G401.6 (cell line): ENCODE results near the gene BPIFB6.

Experiments
- FAIRE-seq: peaks from 2 replicates; lab custom pipeline; 2012; peaks lifted over from hg19 to GRCh38; lab: Jason Lieb, UNC

The BPIFB6 gene, protein sequence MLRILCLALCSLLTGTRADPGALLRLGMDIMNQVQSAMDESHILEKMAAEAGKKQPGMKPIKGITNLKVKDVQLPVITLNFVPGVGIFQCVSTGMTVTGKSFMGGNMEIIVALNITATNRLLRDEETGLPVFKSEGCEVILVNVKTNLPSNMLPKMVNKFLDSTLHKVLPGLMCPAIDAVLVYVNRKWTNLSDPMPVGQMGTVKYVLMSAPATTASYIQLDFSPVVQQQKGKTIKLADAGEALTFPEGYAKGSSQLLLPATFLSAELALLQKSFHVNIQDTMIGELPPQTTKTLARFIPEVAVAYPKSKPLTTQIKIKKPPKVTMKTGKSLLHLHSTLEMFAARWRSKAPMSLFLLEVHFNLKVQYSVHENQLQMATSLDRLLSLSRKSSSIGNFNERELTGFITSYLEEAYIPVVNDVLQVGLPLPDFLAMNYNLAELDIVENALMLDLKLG

DNA sequence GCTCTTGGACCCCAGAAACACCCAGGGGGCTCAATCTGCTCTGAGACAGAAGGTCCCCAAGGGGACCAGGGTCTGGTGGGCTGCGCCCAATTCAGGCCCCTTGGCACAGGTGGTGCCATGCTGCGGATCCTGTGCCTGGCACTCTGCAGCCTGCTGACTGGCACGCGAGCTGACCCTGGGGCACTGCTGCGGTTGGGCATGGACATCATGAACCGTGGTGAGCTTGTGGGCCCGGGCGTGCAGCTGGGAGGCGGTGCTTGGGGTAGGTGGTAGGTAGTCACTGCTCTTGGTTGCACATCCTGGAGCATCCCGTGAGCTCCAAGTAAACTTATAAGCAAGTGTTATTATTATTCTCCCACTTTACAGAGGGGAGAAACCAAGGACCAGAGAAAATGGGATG, at the start of gene BPIFB6:
TSS of gene BPIFB6 (plus strand) at position 118 of the 400 bp plus-strand sequence. CDS start at position 118, 0 bp downstream.
- FAIRE-seq = no peak

DNA sequence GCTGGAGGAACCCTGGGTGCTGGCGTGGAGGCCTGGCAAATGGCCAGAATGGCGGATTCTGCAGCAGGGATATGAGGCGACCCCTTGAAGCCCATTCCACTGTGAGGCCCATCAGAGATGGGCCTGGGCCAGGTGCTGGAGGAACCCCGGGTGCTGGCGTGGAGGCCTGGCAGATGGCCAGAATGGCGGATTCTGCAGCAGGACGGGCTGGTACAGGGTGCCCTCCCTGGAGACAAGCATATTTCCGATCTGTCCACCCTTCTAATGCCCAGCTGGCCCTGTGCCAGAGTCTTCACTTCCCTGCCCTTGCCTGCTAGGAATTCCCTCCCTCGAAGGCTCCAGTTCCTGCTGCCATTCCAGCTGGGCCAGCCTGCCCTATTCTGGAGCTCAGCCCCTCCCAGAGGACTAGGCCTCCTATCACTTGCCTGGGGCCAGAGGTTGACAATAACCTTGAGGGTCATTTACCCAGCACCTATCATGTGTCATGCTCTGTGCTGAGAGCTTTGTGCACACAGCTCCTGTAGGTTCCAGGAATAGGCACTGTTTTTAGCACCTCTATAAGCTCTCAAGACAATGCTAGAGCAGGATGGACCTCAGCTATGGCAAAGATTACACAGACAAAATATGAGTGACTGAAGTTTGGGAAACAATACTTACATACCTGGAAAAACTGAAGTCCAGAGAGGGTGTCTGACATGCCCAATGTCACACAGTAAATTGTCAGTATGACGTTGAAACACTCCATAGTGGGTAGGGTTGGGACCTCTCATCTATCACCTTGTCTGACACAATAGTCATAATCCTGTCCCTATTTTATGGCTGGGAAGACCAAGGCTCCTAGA, 48.6 kb upstream of the BPIFB6 start:
- FAIRE-seq = no peak

DNA sequence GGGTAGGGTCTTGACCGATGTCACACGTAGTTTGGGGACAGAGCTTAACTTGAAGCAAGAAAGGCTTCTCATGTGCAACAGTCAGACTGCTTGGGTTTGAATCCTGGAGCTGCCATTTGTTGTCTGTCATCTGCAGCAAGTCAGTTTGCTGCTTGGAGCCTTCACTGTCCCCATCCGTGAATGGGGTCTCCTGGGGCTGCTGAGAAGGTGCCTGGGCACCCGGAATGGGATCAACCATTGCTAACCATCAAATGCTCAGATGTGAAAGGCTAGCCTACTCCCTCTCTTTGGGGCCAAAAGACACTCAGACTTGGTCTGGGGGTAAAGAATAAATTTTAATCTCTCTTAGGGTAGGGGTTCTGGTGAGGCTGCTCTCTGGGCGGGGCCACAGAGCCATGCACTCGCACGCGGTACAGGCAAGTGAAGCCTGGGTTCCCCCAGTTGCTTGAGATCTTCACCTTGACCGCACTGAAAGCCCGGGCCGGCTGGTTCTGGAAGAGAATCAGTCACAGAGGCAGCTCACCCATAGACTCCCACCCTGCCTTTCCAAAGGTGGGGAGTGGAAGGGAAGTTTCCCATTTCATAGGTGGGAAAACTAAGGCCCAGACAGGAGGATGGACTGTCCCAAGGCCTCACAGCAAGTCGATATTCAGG, 47.9 kb upstream of the BPIFB6 start:
- no peak for FAIRE-seq

DNA sequence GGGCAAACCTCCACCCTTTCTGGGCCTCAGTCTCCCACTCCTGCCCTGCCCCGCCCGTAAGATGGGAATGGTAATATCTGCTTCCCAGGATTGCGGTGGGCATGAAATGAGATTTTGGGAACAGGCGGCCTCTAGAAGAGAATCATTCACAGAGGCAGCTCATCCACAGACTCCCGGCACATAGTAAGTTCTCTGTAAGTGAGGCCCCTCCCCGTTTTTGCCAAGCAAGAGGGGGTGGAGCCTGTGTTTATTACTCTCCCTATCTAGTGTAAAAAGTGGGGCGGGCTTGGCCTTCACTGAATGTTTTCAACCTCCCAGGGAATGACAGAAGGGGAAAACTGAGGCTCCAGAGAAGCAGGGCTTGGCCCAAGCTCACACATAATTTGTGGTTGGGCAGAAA, 47.3 kb upstream of the BPIFB6 start:
- no peak for FAIRE-seq

DNA sequence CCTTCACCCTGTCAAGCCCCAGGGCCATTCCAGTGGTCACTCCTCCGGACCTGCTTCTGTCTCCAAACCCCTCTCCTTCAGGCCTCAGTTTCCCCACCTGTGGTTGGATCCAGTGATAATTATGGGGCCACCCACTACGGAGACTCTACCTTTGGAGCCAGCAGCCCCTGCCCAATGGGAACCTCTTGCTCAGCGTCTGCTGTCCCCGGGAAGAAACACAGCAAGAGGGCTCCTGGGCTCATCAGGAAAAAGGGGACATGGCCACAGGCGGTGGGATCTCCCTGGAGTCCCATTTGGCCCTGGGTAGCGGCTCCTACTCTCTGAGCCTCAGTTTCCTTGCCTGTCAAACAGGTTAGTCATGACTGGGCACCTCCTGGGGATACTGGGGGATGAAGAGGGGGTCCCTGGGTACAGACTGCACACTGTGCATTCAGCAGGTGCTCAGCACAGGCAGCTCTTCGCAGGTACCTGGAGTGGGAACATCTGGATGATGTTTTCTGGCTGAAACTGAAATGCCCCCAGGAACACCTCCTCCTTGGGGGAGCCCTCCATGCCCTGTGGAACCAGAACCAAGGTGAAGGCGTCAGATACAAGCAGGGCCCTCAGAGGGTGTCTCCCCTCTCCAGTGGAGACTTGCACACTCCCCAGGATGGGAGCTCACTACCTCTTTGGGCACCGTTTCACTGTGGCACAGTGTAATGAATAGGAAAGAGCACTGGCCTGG, 46.7 kb upstream of the BPIFB6 start:
- no peak for FAIRE-seq

DNA sequence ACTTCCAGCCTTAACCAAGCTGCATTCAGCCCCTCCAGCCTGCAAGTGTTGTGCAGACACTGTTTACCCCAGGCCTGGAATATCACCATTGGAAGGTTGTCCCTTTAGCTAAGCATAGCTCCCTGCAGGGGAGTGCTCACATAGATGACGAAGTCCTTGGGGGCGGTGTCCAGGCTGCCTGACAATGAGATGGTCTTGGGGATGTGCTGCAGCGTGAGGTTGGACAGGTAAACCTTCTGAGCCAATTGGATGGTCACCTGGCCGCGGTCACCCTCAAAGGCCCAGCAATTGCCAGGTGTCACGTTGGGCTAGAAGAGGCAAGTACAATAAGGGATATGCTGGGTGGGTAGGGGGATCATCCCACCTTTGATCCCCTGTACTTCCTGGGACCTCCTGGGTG, 45.9 kb upstream of the BPIFB6 start:
- no peak for FAIRE-seq

DNA sequence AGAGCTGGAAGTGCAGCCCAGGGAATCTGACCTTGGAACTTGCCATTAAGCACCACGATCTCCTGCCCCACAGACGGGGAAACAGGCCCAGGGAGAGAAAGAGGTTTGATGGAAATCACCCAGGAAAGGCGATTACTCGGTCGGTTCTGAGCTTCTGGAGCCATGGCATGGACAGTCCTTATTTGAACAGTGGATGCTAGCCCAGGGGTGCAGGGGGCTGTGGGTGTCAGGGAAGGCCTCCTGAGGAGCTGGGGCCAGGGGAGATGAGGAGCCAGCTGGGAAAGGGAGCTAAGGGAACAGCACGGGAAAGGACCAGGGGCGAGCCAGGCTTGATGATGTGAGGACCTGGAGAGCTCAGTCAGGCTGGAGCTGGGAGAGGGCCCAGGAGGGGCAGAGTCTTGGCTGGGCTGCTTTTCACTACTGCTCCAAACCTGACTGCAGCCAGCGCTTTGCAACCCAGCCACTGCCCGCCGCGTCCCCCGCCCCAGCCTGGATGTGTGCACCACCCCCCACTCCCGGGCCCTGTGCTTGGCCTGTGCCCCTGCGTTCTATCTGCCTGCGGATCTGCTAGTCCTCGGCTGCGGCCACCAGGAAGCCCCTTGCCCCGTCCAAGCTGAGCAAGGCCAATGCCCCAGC, 45.0 kb upstream of the BPIFB6 start:
- no peak for FAIRE-seq

DNA sequence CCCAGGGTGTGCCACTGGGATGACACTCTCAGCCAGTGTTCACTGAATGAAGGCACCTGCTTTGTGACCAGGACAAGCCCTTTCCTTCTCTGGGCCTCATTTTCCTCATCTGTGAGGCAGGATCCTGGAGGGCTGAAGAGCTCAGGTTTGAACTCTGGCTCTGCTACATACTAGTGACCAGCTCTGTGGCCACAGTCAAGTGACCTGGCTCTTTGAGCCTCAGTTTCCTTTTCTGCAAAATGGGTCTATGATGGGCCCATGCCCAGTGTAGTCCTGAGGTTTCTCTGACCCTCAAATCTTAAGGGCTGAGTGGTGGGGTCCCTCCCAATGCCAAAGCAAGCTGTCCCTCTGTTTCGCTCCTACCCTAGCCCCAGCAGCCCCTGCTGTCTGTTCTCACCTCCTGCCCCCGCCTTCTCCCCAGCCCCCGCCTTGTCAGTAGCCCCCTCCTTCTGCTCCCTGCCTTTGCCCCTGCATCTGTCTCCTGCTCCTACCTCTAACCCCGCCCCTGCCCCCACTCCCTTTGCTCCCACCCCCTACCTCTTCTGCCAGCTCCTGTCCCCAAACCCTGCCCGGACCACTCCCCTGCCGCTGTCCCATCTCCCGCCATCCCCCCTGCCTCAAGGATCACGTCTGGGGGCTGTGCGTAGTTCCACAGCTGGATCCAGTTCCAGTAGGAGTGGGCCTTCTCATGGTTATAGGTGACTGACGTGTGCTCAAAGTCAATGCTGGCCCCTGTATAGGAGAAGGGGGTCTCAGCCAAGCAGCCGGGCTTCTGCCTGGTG, 44.2 kb upstream of the BPIFB6 start:
- FAIRE-seq = no peak

DNA sequence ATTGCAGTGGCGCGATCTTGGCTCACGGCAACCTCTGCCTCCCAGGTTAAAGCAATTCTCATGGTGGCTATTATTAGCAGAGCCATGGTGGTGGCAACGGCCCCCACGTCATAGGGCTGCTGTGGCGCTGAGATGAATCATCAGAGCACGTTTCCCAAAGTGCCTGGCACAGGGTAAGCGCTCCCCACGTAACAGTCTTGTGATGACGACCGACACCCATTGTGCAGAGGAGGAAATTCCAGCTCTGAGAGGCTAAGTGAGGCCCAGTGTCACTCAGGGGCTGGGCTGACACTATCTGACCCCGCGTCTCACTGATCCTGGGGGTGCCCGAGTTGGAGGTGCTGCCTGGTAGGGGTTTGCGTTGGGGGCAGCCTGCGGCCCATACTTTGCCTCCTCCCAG, 43.4 kb upstream of the BPIFB6 start:
- no peak for FAIRE-seq

DNA sequence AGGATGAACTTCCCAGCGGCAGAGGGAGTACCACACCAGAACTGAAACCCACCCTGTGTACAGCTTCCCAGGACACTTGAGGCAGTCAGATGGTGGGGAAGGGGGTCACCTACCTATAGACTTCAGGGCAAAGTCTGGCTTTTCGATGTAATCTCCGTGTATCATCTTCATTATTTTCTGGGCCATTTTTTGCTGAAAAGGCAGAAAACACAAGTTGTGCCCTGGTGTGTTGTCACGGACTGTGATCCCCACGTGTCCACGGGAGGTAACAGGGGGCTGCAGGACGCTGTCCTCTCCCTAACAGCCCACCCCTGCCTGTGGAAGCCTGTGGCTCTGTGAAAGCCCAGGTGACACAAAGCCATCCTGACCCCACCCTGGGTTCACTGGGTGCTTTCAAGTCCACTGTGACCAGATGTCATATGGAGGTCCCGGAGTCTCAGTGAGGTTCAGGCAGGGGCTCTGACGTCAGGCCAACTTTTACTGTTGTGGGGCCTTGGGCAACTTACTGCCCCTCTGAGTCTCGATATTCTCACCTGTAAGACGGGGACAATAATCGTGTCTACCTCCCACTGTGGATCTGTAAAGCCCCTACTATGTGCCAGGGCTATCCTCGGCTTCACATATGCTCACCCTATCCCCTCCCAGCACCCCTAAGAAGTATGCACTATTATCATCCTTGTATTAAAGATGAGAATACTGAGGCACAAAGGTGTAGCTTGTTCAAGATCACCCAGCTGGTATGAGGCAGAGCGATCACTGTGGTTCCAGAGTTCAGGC, 41.8 kb upstream of the BPIFB6 start:
- FAIRE-seq = no peak

DNA sequence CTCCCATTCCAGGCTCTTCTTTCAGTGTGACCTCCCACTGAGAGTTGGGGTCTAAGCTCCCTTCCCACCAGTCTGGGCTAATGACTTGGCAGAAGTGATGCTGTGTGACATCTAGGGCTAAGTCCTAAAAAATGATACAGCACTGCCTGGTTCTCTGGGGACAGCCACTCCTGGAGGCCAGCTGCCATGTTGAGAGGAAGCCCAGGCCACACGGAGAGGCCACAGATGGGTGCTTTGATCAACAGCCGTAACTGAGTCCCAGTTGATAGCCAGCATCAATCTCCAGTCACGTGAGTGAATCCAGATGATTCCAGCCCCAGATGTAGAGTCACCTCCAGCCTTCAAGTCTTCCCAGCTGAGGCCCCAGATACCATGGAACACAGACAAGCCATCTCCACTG, 41.0 kb upstream of the BPIFB6 start:
- no peak for FAIRE-seq

DNA sequence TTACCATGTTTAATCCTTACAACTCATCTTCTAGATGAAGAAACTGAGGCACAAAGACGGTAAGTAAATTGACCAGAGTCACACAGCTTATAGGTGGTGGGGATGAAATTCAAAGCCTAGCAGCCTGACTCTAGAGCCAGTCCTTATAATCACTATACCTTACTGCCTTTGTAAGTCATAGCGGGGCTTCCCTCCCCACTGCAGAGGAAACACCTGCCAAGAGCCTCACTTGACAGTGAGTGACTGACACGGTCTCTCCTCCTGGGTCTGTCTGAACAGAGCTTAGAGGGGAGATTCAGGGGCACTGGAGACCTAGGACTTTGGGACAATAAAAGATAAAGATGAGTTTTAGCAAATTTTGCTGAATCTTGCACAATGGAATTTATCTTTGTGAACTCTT, 40.1 kb upstream of the BPIFB6 start:
- no peak for FAIRE-seq

DNA sequence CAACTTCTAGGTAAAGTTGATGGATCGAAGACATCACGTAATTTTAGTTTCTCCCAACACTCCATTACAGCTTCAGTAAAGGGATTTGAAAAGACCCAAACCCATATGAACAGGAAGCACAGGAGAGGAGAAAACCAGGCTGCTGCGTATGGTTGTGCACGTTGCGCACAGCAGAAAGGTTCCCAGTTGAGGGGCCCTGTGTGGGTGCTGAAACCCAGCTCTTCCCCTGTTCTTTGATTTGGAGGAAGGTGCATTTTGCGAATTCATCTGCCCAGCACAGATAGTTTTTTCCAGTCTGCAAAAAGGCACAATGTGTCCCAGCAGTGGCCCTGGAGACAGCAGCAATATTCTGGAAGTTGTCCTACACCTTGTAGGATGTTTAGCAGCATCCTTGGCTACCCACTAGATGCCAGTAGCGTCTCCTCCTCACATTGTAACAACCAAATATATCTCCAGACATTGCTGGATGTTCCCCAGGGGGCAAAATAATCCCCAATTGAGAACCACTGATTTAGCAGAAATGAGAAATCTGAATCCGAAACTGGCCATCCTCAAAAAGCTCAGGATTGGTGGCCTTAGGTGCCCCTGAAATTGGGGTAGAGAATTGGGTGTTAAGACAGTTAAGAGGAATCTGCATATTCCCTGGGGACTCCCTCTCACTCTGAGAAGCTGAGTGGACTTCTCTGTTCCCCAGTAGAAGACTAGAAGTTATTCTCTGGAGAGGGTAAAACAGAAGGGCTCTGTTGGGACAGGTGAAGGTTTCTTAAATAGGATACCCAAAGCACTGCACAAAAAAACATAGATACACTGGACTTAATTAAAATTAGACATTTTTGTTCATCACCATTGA, 39.4 kb upstream of the BPIFB6 start:
- no peak for FAIRE-seq

DNA sequence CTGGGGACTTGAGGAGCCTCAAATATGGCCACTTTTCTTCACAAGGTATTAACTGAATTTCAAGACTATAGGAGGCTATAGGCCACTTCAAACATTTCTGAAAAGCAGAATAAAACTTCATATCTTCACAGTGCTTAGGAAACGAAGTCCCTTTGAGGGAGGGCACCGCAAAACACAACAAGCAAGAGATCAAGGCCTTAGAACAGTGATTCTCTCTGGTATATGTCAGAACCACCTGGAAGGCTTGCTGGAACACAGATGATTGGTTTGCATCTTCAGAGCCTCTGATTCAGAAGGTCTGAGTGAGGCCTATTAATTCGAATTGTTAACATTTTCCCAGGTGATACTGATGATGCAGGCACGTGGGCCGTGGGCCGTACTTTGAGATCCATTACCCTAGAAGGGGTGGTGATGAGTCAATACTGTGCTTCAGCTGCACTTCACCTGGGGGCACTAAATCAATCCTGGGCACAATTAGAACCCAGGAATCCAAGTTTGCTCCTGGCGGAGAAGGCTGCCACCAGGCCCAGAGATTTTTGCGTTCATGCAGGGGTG, 37.9 kb upstream of the BPIFB6 start:
- no peak for FAIRE-seq

DNA sequence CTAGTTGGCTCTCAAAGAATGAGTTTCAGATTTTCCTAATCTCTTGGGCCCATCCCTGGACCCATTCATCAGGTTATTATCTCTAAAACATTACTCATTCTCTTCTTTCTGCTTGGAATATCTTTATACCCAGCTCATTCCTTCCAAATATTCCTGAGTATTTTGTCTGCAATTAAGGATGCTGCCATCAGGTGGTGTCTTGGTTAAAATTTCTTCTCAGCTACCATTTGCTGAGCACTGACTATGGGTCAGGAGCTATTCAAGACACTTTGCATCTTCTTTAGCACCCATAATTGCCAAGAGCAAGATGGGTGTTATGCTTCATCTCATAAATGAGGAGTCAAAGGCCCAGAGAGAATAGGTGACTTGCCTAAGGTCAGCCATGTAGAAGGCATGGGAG, 35.6 kb upstream of the BPIFB6 start:
- no peak for FAIRE-seq

DNA sequence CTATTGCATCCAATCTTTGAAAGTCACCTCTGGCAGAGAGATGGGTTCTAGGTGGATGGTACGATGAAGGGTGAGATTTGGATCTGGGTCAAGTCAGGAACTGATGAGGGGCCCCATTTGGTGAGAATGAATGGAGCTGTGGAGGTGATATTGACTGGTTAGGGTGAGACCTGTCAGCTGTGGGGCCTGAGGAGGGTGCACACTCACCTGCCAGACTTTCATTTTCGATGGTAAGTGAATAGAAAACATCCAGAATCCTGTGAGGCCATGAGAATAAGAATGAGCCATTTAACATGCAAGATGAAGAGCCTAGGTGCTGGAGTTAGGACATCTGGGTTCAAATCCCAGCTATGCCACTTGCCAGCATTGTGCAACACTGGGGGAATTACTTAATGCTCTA, 34.0 kb upstream of the BPIFB6 start:
- FAIRE-seq = no peak

DNA sequence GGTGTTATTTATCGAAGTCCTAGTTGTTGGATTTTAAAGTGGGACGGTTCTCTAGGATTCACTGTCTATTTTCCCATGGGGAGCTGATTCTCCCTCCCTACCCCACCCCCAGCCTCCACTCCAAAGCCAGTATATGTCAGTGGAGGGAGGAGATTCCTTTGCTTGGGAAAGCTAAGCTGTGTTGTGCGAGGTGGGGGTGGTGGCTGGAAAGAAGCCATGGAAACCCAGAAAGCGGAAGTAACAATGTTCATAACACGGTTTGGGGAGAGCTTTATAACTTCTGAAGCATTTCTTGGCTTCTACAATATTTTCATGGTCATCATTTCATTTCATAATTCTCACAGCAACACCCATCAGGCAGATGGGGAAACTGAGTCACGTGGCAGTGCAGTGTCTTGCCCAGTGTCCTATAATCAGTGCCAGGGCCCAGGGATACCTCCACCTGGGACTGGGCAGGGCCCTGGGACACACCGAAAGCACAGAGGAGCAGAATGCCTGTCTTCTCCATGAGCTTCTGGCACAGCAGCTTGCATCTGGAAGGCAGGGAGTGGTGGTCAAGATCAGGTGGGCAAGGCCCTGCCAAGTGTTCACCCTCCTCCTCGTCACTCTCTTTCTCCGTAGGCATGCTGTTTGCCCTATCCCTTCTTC, 31.7 kb upstream of the BPIFB6 start:
- FAIRE-seq = no peak

DNA sequence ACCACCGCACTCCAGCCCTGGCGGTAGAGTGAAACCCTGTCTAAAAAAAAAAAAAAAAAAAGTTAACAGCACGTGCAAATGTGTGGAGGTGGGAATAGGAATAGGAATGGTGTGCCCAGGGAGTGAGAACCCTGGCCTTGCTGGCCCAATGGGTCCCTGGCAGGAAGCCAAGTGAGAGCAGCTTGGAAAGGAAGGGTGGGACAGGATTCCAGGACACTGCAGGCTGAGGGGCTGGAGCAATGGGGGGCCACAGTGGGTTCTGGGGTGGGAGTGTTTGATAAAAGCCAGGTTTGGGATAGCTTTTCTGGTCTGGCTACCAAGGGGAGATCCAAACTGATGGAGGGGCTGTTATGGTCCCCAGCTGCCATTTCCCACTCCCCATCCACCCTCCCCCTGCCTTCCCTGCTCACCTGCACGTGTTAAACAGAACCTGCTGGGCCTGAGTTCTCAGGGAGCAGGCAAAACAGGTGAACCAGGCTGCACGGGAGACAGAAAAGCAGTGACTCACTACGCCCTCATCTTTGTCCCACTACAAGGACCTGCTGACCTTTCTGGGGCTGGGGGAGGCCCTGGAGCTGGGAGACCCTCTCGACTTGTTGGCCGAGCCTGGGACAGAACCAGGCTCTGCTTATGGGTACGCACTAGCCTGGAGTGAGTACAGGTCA, 30.5 kb upstream of the BPIFB6 start:
- no peak for FAIRE-seq
